K562 (cell line): ENCODE results near the gene CDCP2. TPM values are rescaled to one million over a fixed set of nuclear protein-coding genes. Genes with fewer than 3 reads are reported as not detected.

ENCODE experiments used
- ARID3A ChIP-seq: IDR thresholded peaks from 2 replicates; pipeline ENCODE4 v1.6.1; 2012; ENCODE audit warnings: low read depth, low read length, improper control_type of control experiment, borderline replicate concordance
- HDGF ChIP-seq: fragments of 450-650 bp; IDR thresholded peaks from 2 replicates; pipeline ENCODE4 v1.6.1; 2016
- HIVEP1 ChIP-seq: fragments of 250-450 bp; sonication (Bioruptor Pico); IDR thresholded peaks from 2 replicates; pipeline ENCODE4 v1.4.0; 2020; ENCODE audit warnings: mild to moderate bottlenecking
- MCM3 ChIP-seq: fragments of 450-650 bp; IDR thresholded peaks from 2 replicates; pipeline ENCODE4 v1.6.1; 2016
- NFIX ChIP-seq: fragments of 250-450 bp; sonication (Bioruptor Pico); IDR thresholded peaks from 2 replicates; pipeline ENCODE4 v1.4.0; 2020; ENCODE audit warnings: low read depth, mild to moderate bottlenecking, moderate library complexity
- ZBTB1 ChIP-seq: sonication (generic); formaldehyde crosslinking; IDR thresholded peaks from 2 replicates; pipeline ENCODE4 v1.8.1; 2023; ENCODE audit warnings: missing genetic modification reagents, low read depth, mild to moderate bottlenecking, borderline replicate concordance
- ZNF407 ChIP-seq: fragments of 450-650 bp; IDR thresholded peaks from 2 replicates; pipeline ENCODE4 v1.6.1; 2016; ENCODE audit warnings: low read depth
- ZNF699 ChIP-seq: fragments of 250-450 bp; sonication (Bioruptor Pico); IDR thresholded peaks from 2 replicates; pipeline ENCODE4 v1.8.0; 2021; ENCODE audit warnings: mild to moderate bottlenecking, moderate library complexity; ENCODE audit not compliant: insufficient replicate concordance
- ZNF77 ChIP-seq: fragments of 250-450 bp; sonication (Bioruptor Pico); IDR thresholded peaks from 2 replicates; pipeline ENCODE4 v1.5.0; 2020
- polyA plus RNA-seq, 8 experiments: library from polyadenylated mRNA; depleted of rRNA in 4 of 8; stranded (reverse) in 5 of 8; unstranded in 3 of 8; fragments of >200 nt; fragmentation: Nextera tagmentation in 2 of 8; fragmentation: Illumina TruSeq in 1 of 8; extraction: Ambion mirVana in 2 of 8; extraction: Trizol in 1 of 8; gene quantifications; 2 replicates each; pipeline versions ENCODE4 v1.2.1 to v1.2.3, GENCODE V29; 2011 to 2014; ENCODE audit warnings: inconsistent platforms in 1 of 8, missing spikeins in 1 of 8
- total RNA-seq, 7 experiments: library from RNA; depleted of rRNA in 6 of 7; stranded (reverse); fragments of >200 nt in 6 of 7; fragmentation: Illumina TruSeq in 2 of 7; extraction: Trizol in 2 of 7; gene quantifications; 2 replicates each; pipeline versions ENCODE4 v1.2.1 to v1.2.3, GENCODE V29; 2011 to 2021; ENCODE audit warnings: low replicate concordance in 1 of 7

CDCP2 gene
- total and polyA plus RNA-seq, 9 of the 15 experiments (the other 6 are each of a cell fraction or from before 2014, with no cell fraction given), result not detected

- TF ChIP-seq MCM3 (no peak), ZNF699 (no peak), ZBTB1 (CRISPR knock-in tag) (no peak), HIVEP1 (no peak), ZNF407 (no peak), NFIX (CRISPR knock-in tag) (no peak), ARID3A (no peak), HDGF (no peak), ZNF77 (CRISPR knock-in tag) (no peak)
Observed at GRCh38 chr1:54199765-54200518, 47.1 kb upstream of the CDCP2 start, which contains the start of the genes CYB5RL and MRPL37 (continued).
